Endometrial microvascular endothelial cells (primary cell): Measurements from ENCODE around the gene ZCCHC9. TPM values are rescaled to one million over a fixed set of nuclear protein-coding genes. Genes with fewer than 3 reads are reported as not detected.

Experiments used
- in situ Hi-C: cut with HindIII; loops from 2 replicates; pipeline ENCODE4 v1.10.0; 2017; ENCODE audit warnings: low sequenced_read_pairs, low pct_unique_long_range_greater_than_20kb; ENCODE audit errors: inconsistent ontology term
- total RNA-seq: library from RNA; depleted of rRNA; stranded (reverse); fragments of >200 nt; gene quantifications from one replicate; pipeline ENCODE4 v1.2.3, GENCODE V29; 2015; ENCODE audit errors: inconsistent ontology term

Gene ZCCHC9
- total RNA-seq, 1 donor from 2014 or later = 25.6 TPM

DNA sequence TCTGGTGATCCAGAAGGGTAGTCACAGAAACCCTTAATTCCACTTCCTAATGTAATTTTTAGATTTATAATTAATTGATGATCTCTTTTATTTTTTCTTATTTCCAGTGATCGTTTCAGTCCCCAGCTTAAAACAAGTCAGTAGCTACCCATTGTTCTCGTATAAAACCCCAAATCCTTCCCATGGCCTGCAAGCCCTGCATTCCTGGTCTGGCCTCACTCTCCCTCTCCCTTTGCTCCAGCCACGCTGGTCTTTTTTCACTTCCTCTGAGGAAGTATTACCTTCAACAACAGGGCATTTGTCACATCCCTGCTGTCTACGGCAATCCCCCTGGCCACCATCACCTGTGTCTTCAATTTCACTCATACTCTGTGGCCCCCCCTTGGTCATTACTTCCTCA is 47.8 kb downstream of the ZCCHC9 start:
- in situ Hi-C loops = no loop called here

- in situ Hi-C loops = no loop called here
Measured at GRCh38 chr5:81350507-81350906, 49.1 kb downstream of the ZCCHC9 start.

- in situ Hi-C loops = no loop called here
Measured at GRCh38 chr5:81353189-81353588, 51.8 kb downstream of the ZCCHC9 start.

DNA sequence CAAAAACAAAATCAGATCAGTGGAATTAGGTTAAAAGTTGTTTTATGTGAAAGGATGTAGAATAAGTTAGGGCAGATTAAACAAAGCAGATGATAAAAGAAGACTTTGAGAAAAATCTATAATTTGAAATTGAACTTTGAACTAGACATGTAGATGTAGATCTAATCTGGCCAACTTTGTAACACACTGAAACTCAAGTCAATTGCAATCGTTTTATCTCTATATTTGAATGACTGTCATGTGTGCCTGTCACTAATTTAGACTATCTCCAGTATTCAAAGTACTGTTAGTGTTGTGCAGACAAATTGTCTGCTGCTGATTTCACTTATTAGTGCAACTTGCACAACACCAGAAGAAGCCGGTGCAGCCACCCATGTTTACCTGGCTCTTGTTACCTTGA is 52.7 kb downstream of the ZCCHC9 start:
- in situ Hi-C loops = no loop called here

GRCh38 chr5:81355291-81356251 is 54.2 kb downstream of the ZCCHC9 start:
- in situ Hi-C loops = no loop called here

GRCh38 chr5:81359108-81359507 is 57.7 kb downstream of the ZCCHC9 start:
- in situ Hi-C loops = no loop called here

DNA sequence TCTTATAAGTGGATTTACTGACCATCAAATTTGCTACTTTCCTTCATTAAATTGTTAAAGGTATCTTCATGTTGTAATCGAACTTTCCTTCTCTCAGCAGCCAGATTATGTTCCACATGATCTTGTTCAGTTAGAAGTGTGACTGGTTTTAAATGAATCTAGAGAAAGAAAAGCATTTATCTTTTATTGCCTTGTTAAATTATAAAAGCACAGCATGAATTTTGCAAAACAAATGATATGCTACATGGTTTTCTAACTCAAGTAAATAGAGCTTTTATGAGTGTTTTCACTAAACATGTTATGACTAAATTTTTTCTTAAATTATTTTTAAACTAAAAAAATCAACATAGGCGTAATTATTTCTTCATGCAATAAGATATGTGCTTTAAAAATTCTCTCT is 58.5 kb downstream of the ZCCHC9 start:
- in situ Hi-C loops = no loop called here

- in situ Hi-C loops = no loop called here
Measured at GRCh38 chr5:81360640-81361039, 59.3 kb downstream of the ZCCHC9 start.

GRCh38 chr5:81361600-81361999 is 60.2 kb downstream of the ZCCHC9 start:
- in situ Hi-C loops = no loop called here

Other genes starting within 250 kb of the ZCCHC9 start
- not detected for gene CKMT2, start 68.3 kb upstream of the ZCCHC9 start, total RNA-seq
- gene ACOT12, start 92.5 kb downstream of the ZCCHC9 start, total RNA-seq = not detected